Esophagus squamous epithelium (tissue), 4 donors: Measurements from ENCODE around the gene GABRA5.

ENCODE experiments used
- CTCF ChIP-seq, 6 experiments: fragments of 450-650 bp in 4 of 6; fragments of 200-600 bp in 2 of 6; sonication (generic) in 2 of 6; IDR thresholded peaks; one replicate each; pipeline ENCODE4 v1.5.1; 2016 to 2019; ENCODE audit warnings: antibody characterized with exemption in 6 of 6, mild to moderate bottlenecking in 4 of 6, moderate library complexity in 4 of 6
- POLR2A ChIP-seq, 4 donors: fragments of 450-650 bp; IDR thresholded peaks; one replicate each; pipeline ENCODE4 v1.6.1; 2017; ENCODE audit warnings: antibody characterized with exemption in 4 of 4, mild to moderate bottlenecking in 4 of 4, moderate library complexity in 3 of 4

- no peak for TF ChIP-seq CTCF (IDR thresholded peaks at IDR 0.05)
- TF ChIP-seq POLR2A (IDR thresholded peaks at IDR 0.05) = no peak
These were observed 68.0 kb downstream of the GABRA5 start for GRCh38 chr15:26934848-26935247.
